Measurements from ENCODE around the gene LRRC52.

Gene LRRC52

GRCh38 chr1:165536016-165536415, 7.8 kb upstream of the LRRC52 start:
- no peak for DNase-seq (ENCODE audit: low read depth, low spot score)
- H3K27ac ChIP-seq, result no peak overlapping the region

- no peak for DNase-seq (ENCODE audit: low read depth, low spot score)
- no peak overlapping the region for H3K27ac ChIP-seq
Measured at GRCh38 chr1:165537356-165538109, 6.3 kb upstream of the LRRC52 start.

- H3K27ac ChIP-seq, result no peak overlapping the region
- DNase-seq (ENCODE audit: low read depth, low spot score), result peak; percentile 6
Measured at GRCh38 chr1:165539306-165539705, 4.5 kb upstream of the LRRC52 start.

DNA sequence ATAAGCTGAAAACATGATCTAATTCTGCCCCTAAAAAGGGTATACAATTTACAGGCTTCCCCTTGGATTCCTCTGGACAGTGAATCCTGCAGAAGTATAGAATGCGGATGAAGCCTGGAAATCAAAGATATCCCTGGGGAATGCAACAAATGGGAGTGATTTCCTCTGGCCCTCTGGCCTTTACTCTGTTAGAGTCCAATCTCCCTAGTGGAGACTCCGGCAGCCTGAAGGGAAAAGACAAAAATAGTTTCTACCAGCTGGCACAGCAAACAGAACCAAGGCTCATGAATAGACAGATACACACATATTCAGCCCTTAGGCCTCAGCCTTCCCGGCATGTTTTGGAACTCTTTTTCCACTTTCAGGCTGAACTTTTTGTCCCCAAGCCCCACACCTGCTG, 3.9 kb upstream of the LRRC52 start:
- no peak overlapping the region for H3K27ac ChIP-seq
- no peak for DNase-seq (ENCODE audit: low read depth, low spot score)

- no peak overlapping the region for H3K27ac ChIP-seq
- DNase-seq (ENCODE audit: low read depth, low spot score), result no peak
Measured at GRCh38 chr1:165542015-165542631, 1.7 kb upstream of the LRRC52 start.

DNA sequence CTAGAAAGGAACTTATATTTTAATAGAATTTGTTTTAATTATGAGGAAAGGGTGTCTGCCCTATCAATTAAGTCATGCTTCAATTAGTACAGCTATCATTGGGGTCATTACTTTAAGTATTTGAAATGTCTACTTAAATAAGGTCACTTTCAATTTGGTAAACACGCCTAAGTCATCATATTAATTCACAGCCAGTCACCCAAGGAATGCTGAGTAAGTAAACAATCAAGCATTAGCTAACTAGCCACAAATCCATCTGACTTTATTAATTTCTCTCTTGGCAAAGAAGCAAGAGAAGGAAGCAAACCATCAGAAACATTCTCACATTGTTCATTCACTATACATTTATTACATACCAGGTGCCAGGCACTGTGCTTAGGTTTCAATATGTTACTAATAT, 1.2 kb upstream of the LRRC52 start:
- DNase-seq (ENCODE audit: low read depth, low spot score), result no peak
- H3K27ac ChIP-seq, result no peak overlapping the region

GRCh38 chr1:165544996-165545395, 1.2 kb downstream of the LRRC52 start:
- no peak for DNase-seq (ENCODE audit: low read depth, low spot score)
- H3K27ac ChIP-seq, result no peak overlapping the region

DNA sequence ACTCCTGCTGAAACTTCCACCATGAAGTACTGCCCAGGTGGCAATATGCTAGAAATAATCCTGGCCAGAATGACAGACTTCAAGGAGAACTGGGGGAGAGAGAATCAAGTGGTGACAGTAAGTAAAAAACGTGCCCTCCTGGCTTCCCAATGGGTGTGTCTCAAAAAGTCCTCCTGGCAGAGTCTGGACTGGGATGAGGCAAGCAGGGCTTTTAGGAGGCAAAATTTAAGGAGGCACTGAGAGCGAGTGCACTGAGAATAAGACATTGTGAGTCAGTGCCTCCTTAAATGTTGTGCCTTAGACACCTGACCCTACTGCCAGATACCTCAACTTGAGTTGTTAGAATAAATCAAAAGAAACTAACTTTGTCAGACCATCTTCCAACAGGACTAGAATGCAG, 2.2 kb downstream of the LRRC52 start:
- H3K27ac ChIP-seq, result no peak overlapping the region
- DNase-seq (ENCODE audit: low read depth, low spot score), result no peak

- no peak overlapping the region for H3K27ac ChIP-seq
- DNase-seq (ENCODE audit: low read depth, low spot score), result no peak
Measured at GRCh38 chr1:165549973-165550372, 6.2 kb downstream of the LRRC52 start.

DNA sequence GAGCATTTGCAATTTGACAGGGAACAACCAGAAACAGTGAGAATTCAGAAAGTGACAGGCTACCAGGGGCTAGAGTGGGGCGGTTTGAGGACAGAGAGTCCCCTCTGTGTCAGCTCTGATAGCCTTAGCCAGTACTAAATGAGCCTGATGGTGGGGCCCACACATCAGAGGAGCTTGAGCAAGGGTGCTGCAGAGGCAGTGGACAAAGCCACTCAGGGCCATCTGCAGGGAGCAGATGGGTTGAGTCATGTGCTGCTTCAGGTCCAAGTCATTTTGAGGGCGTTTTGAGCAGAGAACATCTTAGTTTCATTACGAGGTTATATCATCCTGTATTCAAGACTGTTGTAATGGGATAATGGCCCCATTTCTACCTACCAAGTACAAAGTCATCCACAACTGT, 7.7 kb downstream of the LRRC52 start:
- no peak for DNase-seq (ENCODE audit: low read depth, low spot score)
- H3K27ac ChIP-seq, result no peak overlapping the region

GRCh38 chr1:165560883-165561656, 17.3 kb downstream of the LRRC52 start:
- no peak for DNase-seq (ENCODE audit: low read depth, low spot score)
- H3K27ac ChIP-seq, result no peak overlapping the region

DNA sequence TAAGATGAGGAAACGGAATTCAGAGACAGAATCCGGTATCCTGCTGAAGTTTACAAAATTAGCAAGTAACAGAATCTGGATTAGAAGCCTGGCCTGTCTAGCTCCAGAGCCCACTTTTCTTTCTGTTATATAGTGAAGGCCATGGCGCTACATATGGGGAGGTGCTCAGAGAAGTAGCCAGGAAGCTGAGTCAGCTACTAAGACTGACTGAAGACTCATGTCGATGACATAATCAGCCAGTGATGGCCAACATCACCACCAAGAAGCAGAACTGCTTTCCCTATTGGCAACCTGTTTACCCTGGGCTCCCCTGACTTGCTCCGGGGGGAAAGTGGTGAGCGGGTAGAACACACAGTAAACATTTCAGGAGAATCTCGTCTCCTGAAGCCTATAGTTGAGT, 18.8 kb downstream of the LRRC52 start:
- H3K27ac ChIP-seq, result no peak overlapping the region
- DNase-seq (ENCODE audit: low read depth, low spot score), result no peak

- no peak for DNase-seq (ENCODE audit: low read depth, low spot score)
- no peak overlapping the region for H3K27ac ChIP-seq
Measured at GRCh38 chr1:165563551-165563950, 19.8 kb downstream of the LRRC52 start.

GRCh38 chr1:165564561-165564960, 20.8 kb downstream of the LRRC52 start:
- no peak for DNase-seq (ENCODE audit: low read depth, low spot score)
- no peak overlapping the region for H3K27ac ChIP-seq

- DNase-seq (ENCODE audit: low read depth, low spot score), result no peak
- H3K27ac ChIP-seq, result no peak overlapping the region
Measured at GRCh38 chr1:165565751-165566490, 22.1 kb downstream of the LRRC52 start.

GRCh38 chr1:165570078-165570477, 26.3 kb downstream of the LRRC52 start:
- no peak overlapping the region for H3K27ac ChIP-seq
- DNase-seq (ENCODE audit: low read depth, low spot score), result no peak

DNA sequence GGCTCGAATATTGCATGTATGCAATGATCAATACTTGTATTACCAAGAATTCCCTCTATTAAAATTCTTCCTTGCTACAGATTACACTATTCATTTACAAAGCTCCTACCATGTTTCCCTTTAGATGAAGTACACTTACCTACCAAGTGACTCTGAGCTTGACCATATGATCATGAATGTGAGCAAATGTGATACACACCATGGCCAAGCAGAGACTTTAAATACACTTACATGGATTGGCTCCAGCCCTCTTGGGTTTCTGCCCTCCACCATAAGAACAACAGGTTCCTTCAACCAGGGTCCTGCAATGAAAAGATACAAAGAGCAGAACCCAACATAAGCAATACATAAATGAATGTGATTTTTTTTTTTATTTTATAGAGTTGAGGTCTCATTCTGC, 30.0 kb downstream of the LRRC52 start:
- no peak for DNase-seq (ENCODE audit: low read depth, low spot score)
- no peak overlapping the region for H3K27ac ChIP-seq

DNA sequence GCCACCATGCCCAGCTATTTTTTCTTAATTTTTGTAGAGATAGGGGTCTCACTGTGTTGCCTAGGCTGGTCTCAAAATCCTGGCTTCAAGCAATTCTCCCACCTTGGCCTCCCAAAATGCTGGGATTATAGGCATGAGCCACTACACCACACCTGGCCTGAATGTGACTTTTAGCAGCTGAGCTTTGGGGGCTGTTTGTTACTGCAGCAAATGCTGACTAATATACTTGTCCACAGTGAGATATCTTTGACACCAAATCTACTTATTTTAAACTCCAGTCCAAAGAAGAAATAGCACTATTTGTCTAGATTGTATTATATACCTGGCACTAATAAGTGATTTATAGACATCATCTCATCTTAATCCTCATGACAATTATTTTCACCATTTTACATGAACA, 30.5 kb downstream of the LRRC52 start:
- H3K27ac ChIP-seq, result no peak overlapping the region
- no peak for DNase-seq (ENCODE audit: low read depth, low spot score)

- no peak for DNase-seq (ENCODE audit: low read depth, low spot score)
- no peak overlapping the region for H3K27ac ChIP-seq
Measured at GRCh38 chr1:165575468-165576099, 31.8 kb downstream of the LRRC52 start.

GRCh38 chr1:165576536-165576935, 32.7 kb downstream of the LRRC52 start:
- no peak overlapping the region for H3K27ac ChIP-seq
- no peak for DNase-seq (ENCODE audit: low read depth, low spot score)
